Hepatic stellate cell (primary cell): ENCODE measurements around the gene TNS1.
A peak's percentile ranks its signal among the peaks of the same experiment; 100 is the strongest.

ENCODE experiments used
- DNase-seq: peaks from one replicate; pipeline ENCODE4 v3.0.0; 2011; ENCODE audit warnings: low spot score

The TNS1 gene

DNA sequence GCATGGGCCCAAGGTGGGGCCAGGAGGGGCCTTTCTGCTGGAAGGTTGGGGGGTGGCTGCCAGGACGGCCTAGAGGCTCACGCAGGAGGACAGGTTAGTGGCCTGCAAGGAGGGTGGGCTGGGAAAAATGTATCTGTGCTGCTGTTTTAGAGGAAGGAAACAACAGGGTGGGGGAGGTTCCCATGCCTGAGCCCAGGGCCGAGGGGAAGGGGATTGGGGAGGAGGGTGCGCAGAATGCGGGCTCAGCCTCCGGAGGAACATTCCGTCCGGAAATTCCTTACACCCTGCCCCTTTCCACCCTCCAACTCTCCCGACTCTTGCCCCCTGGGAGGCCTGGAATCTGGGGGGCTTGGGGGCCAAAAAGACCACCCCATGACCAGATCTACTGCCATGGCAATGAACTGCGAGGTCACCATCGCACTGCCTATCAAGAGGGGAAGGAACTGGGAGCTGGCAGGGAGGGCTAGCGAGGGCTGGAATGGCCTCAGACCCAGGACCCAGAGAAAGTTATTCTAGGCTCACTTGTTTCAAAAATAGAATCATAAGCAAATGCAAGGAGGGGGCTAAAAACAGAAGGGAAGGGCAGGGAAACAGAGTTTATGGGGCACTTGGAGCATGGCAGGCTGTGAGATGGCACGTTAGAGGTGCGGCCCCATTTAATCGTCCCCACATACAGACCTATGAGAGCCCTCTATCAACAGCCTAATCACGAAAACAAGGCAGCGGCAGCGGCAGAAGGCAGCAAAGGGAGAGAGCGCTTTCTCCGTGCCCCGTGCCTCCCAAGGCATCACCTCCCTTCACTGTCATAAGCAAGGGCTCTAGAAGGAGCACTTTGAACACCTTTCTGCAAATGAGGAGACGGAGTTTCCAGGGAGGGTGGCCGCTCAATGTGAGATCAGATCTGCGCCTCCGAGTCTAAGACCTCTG is 90.4 kb downstream of the TNS1 start:
- DNase-seq = no peak

GRCh38 chr2:217911283-217912097 is 91.3 kb downstream of the TNS1 start:
- DNase-seq = no peak

DNA sequence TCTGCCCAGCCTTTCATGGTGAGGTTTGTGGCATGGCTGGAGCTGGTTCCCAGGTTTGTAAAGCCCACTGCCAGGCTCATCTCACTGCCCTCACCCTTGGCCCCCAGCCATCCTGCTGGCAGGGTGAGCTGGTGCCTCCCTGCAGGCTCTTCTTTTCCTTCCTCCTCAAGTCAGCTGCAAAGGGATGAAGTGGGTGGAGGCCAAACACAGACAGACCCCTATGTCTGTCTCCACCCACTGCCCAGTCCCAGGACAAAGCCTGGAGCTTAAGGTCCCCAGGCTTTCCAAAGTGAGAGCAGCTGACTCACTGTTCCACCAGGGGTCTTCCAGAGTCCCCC is 92.0 kb downstream of the TNS1 start:
- no peak for DNase-seq

- DNase-seq = no peak
These were observed 93.5 kb downstream of the TNS1 start for GRCh38 chr2:217909156-217909820.

- DNase-seq = no peak
These were observed 94.3 kb downstream of the TNS1 start for GRCh38 chr2:217908544-217908943.

DNA sequence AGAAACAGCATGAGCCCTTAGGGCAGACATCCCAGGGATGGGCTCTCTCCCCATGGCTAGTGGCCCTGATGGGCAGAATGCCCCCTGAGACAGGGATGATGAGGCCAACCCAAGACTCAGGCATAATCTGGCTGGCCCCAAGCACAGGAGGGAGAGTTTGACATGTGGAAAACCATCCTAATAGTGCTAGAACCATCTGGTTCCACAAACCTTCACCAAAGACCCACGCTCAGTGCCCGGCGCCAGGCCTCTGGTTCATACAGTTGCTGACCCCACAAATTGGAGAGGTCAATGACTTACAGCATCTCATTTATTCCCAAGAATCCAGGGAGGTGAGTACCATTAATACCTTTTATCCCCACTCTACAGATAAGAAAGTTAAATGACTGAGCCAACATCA is 95.5 kb downstream of the TNS1 start:
- DNase-seq = no peak

DNA sequence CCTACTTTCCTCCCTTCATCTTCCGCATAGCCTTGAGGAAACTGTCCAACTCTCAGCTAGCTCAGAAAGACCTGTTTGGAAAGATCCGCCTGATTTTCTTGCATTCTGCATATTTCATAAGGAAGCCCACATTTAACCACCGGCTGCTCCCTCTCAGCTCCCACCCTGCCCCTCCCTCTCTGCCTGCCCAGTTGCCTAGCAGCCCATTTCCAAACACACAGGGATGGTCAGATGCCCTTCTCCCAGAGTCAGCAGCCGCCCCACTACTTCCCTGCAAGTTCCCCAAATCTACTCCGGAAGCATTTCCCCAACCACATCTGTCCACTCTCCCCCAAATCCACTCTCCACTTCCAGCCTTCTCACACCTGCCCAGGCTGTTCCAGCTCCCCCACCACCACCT is 96.0 kb downstream of the TNS1 start:
- DNase-seq = no peak

GRCh38 chr2:217905896-217906295 is 96.9 kb downstream of the TNS1 start:
- DNase-seq = no peak

GRCh38 chr2:217905395-217905794 is 97.4 kb downstream of the TNS1 start:
- DNase-seq = no peak

DNA sequence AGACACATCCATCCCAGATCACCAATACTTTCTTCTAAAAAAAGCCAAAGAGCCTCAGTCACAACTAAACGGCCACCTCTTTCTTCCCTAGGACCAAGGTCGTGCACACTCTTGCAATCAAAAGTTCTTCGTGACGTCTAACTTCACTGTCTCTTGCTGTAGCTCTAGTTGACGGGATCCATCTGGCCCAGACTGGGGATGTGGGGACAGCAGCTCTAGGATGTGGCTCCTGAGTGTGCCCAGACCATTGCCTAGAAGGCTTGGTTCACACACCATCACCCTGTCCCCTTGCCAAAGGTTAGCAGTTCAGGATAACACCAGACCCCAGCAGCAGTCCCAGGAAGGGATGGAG is 98.2 kb downstream of the TNS1 start:
- DNase-seq = no peak

GRCh38 chr2:217903859-217904613 is 98.8 kb downstream of the TNS1 start:
- DNase-seq = peak; percentile 77

GRCh38 chr2:217903142-217903858 is 99.5 kb downstream of the TNS1 start:
- no peak for DNase-seq

DNA sequence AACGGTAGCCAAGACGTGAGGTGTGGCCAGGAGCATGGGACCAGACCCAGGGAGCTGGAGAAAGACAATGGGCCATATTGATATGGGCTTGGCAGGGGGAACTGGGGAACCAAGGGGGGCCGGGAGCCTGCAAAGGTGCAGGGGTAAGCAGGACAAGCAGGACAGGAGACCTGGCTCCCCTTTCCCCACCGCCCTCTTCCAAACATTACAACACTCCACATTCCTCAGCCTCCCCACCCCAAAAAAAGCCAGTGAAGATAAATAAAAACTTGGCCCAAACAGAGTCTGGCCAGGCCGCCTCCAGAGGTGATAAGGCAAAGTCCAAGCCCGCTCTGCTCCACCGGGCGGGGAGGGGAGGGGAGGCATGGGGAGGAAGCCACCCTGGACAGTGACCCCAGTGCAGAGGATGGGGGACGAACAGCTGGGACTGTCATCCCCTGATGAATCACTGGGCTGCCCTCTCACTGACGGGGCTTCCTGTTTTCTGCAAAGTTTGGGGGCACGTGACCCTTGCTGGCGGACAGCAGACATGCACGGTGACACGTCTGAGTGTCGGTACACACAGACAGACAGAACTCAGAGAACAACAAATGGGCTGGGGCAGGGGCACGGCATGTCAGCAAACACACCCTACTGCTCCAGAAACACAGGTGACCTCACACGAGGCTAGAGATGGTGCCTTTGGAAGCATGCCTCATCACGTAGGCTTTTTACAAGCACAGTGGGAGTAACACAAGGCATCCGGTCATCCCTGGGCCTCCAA is 100.2 kb downstream of the TNS1 start:
- peak; percentile 88 for DNase-seq

- DNase-seq = peak; percentile 94
These were observed 100.9 kb downstream of the TNS1 start for GRCh38 chr2:217901835-217902378.

DNA sequence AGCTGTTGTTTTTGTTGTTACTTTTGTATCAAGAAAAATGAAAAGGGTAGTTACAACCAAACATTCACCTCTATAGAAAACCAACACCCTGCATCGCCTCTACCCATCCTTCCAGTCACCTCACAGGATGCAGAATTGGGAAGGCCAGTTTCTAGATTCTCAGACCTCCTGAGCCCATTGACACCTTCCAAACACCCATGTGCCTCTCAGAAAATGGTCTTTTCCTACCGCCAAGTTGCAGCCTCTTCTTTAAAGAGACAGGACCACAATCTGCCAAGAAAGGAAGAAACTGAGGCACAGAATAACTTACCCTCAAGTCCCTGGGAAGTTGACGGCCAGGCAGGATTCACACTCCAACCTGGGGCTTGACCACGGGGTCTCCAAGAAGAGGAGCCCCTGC is 101.4 kb downstream of the TNS1 start:
- DNase-seq = no peak

DNA sequence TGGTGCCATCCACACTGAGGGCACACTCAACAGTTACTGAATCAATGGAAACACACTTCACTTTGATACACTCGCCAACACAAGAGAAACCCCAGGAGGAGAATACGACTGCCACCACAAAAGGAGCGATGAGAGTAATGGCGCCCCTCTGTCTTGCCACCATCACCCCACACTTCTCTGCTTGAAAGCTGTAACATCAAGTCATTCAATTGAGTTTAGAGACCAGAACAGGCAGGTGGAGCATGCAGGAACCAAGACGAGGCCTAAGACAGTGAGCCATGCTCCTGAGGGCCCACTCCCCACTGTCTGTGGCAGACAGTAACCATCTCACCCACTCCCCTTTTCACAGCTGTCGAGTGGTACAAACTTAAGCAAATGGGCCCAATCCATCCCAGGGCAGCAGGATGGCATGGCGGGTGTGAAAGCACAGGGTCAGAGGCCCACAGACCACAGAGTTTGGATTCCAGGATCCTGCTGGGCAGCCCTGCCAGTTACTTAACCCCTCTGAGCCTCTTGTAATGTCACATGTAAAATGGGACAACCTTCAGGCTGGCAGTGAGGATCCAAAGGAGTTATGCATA is 101.9 kb downstream of the TNS1 start:
- DNase-seq = no peak

DNA sequence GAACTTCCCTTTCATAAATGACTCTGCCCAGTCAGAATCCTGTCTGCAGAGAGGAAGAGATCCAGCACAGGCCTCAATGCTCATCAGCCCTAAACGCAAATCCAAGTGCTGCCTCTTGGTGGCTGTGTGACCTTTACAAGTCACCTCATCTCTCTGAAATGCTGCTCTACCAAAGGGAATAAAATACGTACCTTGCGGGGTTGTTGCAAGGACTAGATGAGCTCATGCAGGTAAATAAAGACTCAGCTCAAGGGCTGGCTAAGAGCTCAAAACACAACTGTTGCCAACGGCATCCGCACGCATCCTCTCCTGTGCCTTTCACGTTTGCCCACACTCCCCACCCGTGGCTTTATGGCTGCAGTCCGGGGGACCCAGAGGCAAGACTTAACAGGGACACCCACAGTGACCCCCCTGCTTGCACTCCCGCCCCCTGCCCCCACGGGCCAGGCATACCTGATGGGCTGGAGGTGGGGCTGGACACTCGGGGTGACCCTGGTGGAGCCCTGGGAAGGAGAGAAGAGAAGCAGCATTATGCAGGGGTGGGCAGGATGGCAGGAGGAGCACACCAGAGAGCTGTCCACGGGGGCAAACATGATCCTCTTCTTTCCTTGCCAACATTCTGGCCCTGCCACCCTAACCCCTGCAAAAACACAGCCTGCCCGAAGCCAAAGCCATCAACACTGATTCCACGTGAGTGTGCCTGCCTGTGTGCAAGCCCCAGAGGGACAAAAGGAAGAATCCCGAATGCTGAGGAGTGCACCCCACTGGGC is 102.6 kb downstream of the TNS1 start:
- no peak for DNase-seq

DNA sequence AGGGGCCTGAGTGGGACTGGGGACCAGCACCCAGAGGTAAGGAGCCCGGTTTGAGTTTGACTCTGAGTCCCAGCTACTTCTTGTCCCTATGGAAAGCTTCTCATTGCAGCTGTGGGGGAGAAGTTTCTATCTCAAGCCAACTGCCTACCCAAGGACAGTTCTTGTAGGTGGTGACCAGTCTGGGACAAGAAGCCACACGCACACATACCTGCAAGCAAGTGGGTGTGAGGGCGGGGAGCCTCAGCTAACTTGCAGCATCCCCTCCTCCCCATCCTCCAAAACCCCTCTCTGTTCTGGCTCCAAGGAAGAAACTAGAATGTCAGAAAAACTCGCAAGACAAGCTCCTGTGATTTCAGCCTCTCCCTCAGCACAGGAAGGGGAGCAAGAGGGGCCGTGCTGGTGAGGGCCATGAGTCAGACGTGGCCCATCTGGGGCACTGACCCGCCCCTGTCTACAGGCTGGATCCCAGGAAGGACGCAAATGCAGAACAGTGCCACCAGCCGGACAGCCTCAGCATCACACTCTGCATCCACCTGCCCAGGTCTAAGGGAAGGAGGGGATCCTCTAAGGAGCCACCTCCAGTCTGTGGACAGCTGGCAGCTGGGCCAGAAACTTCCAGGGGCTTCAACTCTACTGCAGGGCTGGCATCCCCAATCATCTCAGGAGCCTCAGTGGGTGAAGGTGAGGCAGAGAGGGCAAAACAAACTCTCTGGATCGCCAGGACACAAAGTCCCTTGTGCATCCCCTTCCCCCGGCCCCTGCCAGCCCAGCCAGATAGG is 103.4 kb downstream of the TNS1 start:
- DNase-seq = peak; percentile 97
